Activated T-cell treated with anti-CD3 and anti-CD28 coated beads, Interleukin-2, amount 50 U/mL, for 4 hours (primary cell): Measurements from ENCODE around the gene ING2. TPM values are rescaled to one million over a fixed set of nuclear protein-coding genes. Genes with fewer than 3 reads are reported as not detected.

ENCODE experiments used
- ATAC-seq, 2 donors: fragments of 200-7000 bp; cut with Tn5 transposase; one replicate each; pipeline ENCODE4 v1.10.0; 2021
- DNase-seq: peaks from one replicate; pipeline ENCODE4 v3.0.0-alpha.2; 2020
- H3K27me3 Mint-ChIP-seq: one replicate; pipeline ENCODE4 v1.8.0; 2021; ENCODE audit warnings: low read depth, mixed read lengths
- H3K36me3 Mint-ChIP-seq: one replicate; pipeline ENCODE4 v1.8.0; 2022; ENCODE audit warnings: mixed read lengths; ENCODE audit not compliant: insufficient read depth
- H3K4me1 Mint-ChIP-seq: one replicate; pipeline ENCODE4 v1.8.0; 2021; ENCODE audit warnings: low read depth, mixed read lengths
- H3K4me3 Mint-ChIP-seq: one replicate; pipeline ENCODE4 v1.8.0; 2021; ENCODE audit warnings: mild to moderate bottlenecking, moderate library complexity, mixed read lengths
- H3K9me3 Mint-ChIP-seq: one replicate; pipeline ENCODE4 v1.8.0; 2021; ENCODE audit warnings: mixed read lengths
- total RNA-seq, 3 donors: library from RNA; stranded (reverse); gene quantifications; one replicate each; pipeline ENCODE4 v1.2.1, GENCODE V29; 2021

The ING2 gene
- total RNA-seq, 3 donors from 2014 or later = 9.9 to 11.1 (median 10.3) TPM

GRCh38 chr4:183508697-183509335, 4.0 kb downstream of the ING2 start:
- Mint-ChIP-seq H3K27me3 (no peaks in the 10 kb centered on the region), H3K9me3 (no peaks in the 10 kb centered on the region), H3K4me3 (no peak overlapping the region), H3K4me1 (peaks cover 5% of the 10 kb centered on the region), H3K36me3 (peaks cover 15% of the 10 kb centered on the region)
- no peak for ATAC-seq
- DNase-seq = no peak

- H3K9me3 Mint-ChIP-seq = no peaks in the 10 kb centered on the region
- no peak for DNase-seq
- H3K4me3 Mint-ChIP-seq = no peak overlapping the region
- no peaks in the 10 kb centered on the region for H3K27me3 Mint-ChIP-seq
- no peak for ATAC-seq
- peaks cover 12% of the 10 kb centered on the region for H3K36me3 Mint-ChIP-seq
- no peaks in the 10 kb centered on the region for H3K4me1 Mint-ChIP-seq
These were observed 10.6 kb downstream of the ING2 start for GRCh38 chr4:183515411-183515810.

DNA sequence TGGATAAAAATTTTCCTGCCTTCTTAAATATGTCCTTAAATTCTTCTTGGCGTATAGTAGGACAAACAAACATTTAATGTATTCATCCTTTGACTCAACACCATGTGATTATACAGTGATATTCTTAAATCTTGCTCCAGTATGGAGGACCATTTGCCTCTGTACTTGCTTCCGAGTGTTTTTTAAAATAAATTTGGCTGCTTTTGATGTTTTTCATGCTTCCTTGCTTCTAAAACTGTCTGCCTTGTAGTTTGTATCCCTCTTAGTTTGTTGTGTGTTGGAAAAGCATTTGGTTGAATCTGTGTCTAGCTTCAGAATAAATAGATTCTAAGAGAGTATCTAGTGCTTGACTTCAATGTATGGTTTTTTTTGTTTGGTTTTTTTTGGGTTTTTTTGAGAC, 12.3 kb downstream of the ING2 start:
- Mint-ChIP-seq H3K4me1 (no peaks in the 10 kb centered on the region), H3K4me3 (no peak overlapping the region), H3K9me3 (no peaks in the 10 kb centered on the region), H3K27me3 (no peaks in the 10 kb centered on the region), H3K36me3 (peaks cover 1% of the 10 kb centered on the region)
- DNase-seq = no peak
- no peak for ATAC-seq

GRCh38 chr4:183517781-183518180, 12.9 kb downstream of the ING2 start:
- H3K27me3 Mint-ChIP-seq = peaks cover 2% of the 10 kb centered on the region
- H3K4me3 Mint-ChIP-seq = no peak overlapping the region
- ATAC-seq = no peak
- no peak for DNase-seq
- H3K36me3 Mint-ChIP-seq = no peaks in the 10 kb centered on the region
- H3K9me3 Mint-ChIP-seq = no peaks in the 10 kb centered on the region
- H3K4me1 Mint-ChIP-seq = no peaks in the 10 kb centered on the region

- Mint-ChIP-seq H3K4me3 (no peak overlapping the region), H3K27me3 (peaks cover 13% of the 10 kb centered on the region), H3K36me3 (no peaks in the 10 kb centered on the region), H3K9me3 (no peaks in the 10 kb centered on the region), H3K4me1 (no peaks in the 10 kb centered on the region)
- ATAC-seq (no peak), DNase-seq (no peak)
These were observed 18.0 kb downstream of the ING2 start for GRCh38 chr4:183522821-183523220.

DNA sequence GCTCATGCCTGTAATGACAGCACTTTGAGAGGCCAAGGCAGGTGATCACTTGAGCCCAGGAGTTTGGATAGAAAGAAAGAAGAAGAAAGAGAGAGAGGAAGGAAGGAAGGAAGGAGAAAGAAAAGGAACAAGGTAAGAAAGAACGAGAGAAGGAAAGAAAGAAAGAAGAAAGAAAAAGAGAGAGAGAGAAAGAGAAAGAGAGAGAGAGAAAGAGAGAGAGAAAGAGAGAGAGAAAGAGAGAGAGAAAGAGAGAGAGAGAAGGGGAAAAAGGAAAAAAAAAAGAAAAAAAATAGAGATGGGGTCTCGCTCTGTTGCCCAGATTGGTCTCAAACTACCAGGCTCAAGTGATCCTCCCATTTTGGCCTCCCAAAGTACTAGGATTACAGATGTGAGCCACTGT, 22.5 kb downstream of the ING2 start:
- Mint-ChIP-seq H3K4me1 (no peaks in the 10 kb centered on the region), H3K9me3 (no peaks in the 10 kb centered on the region), H3K27me3 (peaks cover 30% of the 10 kb centered on the region), H3K36me3 (no peaks in the 10 kb centered on the region), H3K4me3 (no peak overlapping the region)
- DNase-seq = no peak
- ATAC-seq = no peak

DNA sequence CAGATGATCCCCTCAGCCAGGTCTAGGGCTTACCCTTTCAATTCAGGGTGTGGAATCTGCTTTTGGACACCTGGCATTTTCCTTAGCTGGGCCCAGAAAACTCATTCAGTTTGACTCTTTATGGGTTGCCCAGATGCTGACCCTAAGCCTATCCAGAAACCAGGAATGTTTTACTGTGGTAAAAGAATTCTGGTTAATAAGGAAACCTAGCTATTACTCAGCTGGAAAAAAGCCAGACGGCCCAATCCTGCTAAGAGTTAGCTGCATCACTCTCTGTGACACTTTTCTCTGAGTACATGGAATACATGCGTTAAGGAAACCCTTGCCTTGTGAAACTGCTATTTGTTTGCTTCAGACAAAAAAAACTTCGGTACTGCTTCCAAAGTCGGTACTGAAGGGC, 28.0 kb downstream of the ING2 start:
- Mint-ChIP-seq H3K27me3 (peaks cover 20% of the 10 kb centered on the region), H3K4me3 (no peak overlapping the region), H3K4me1 (no peaks in the 10 kb centered on the region), H3K36me3 (no peaks in the 10 kb centered on the region), H3K9me3 (no peaks in the 10 kb centered on the region)
- no peak for ATAC-seq
- DNase-seq = no peak

DNA sequence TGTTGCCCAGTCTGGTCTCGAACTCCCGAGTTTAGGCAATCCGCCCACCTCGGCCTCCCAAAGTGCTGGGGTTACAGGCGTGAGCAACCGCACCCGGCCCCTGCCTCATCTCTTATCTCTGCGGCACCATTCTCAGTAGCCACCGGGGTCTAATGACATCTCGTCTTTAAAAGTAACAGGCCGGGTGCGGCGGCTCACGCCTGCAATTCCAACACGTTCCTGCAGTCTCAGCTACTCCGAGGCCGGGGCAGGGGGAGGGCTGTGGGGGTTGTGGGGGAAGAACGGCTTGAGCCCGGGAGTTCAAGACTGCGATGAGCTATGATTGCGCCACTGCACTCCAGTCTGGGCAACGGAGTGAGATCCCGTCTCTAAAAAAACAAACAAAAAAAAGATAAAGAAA, 28.8 kb downstream of the ING2 start:
- Mint-ChIP-seq H3K36me3 (no peaks in the 10 kb centered on the region), H3K4me1 (no peaks in the 10 kb centered on the region), H3K4me3 (no peak overlapping the region), H3K9me3 (no peaks in the 10 kb centered on the region), H3K27me3 (peaks cover 26% of the 10 kb centered on the region)
- no peak for DNase-seq
- no peak for ATAC-seq

GRCh38 chr4:183540410-183541009, 35.7 kb downstream of the ING2 start:
- Mint-ChIP-seq H3K36me3 (no peaks in the 10 kb centered on the region), H3K4me1 (no peaks in the 10 kb centered on the region), H3K27me3 (peaks cover 22% of the 10 kb centered on the region), H3K9me3 (peaks cover 15% of the 10 kb centered on the region), H3K4me3 (no peak overlapping the region)
- no peak for DNase-seq
- ATAC-seq = no peak

GRCh38 chr4:183541010-183541751, 36.3 kb downstream of the ING2 start:
- DNase-seq (no peak), ATAC-seq (no peak)
- H3K4me3 Mint-ChIP-seq = no peak overlapping the region
- H3K36me3 Mint-ChIP-seq = no peaks in the 10 kb centered on the region
- no peaks in the 10 kb centered on the region for H3K4me1 Mint-ChIP-seq
- peaks cover 22% of the 10 kb centered on the region for H3K27me3 Mint-ChIP-seq
- H3K9me3 Mint-ChIP-seq = peaks cover 15% of the 10 kb centered on the region

- no peak overlapping the region for H3K4me3 Mint-ChIP-seq
- peaks cover 27% of the 10 kb centered on the region for H3K27me3 Mint-ChIP-seq
- H3K9me3 Mint-ChIP-seq = peaks cover 15% of the 10 kb centered on the region
- no peak for DNase-seq
- H3K4me1 Mint-ChIP-seq = no peaks in the 10 kb centered on the region
- no peaks in the 10 kb centered on the region for H3K36me3 Mint-ChIP-seq
- no peak for ATAC-seq
These were observed 36.8 kb downstream of the ING2 start for GRCh38 chr4:183541752-183542040.

GRCh38 chr4:183543435-183543834, 38.6 kb downstream of the ING2 start:
- Mint-ChIP-seq H3K4me3 (no peak overlapping the region), H3K9me3 (peaks cover 15% of the 10 kb centered on the region), H3K36me3 (no peaks in the 10 kb centered on the region), H3K4me1 (no peaks in the 10 kb centered on the region), H3K27me3 (peaks cover 33% of the 10 kb centered on the region)
- DNase-seq (no peak), ATAC-seq (no peak)

DNA sequence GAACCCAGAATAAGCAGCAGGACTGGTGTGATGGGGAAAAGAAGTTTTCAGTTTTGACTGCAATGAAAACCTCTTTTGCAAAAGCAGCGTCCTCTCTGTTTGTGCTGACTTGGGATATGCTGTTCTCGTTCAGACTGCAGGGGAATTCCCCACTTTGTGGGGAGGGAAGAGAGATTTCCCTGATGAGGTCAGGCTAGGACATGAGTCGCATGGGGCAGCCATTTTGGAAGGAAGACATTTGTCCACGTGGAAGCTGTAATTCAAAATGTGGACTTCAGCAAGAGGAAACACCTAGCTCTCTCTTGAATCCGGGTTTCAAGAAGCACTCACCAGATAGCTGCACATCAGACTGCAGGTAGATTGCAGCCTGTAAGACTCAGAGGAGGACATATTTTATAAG, 39.3 kb downstream of the ING2 start:
- peaks cover 15% of the 10 kb centered on the region for H3K9me3 Mint-ChIP-seq
- peaks cover 37% of the 10 kb centered on the region for H3K27me3 Mint-ChIP-seq
- ATAC-seq (peak in 1 of 2 donors; percentile 50), DNase-seq (no peak)
- no peaks in the 10 kb centered on the region for H3K4me1 Mint-ChIP-seq
- no peaks in the 10 kb centered on the region for H3K36me3 Mint-ChIP-seq
- H3K4me3 Mint-ChIP-seq = no peak overlapping the region

- no peaks in the 10 kb centered on the region for H3K36me3 Mint-ChIP-seq
- H3K4me3 Mint-ChIP-seq = no peak overlapping the region
- H3K9me3 Mint-ChIP-seq = peaks cover 15% of the 10 kb centered on the region
- no peak for ATAC-seq
- H3K4me1 Mint-ChIP-seq = no peaks in the 10 kb centered on the region
- no peak for DNase-seq
- peaks cover 35% of the 10 kb centered on the region for H3K27me3 Mint-ChIP-seq
These were observed 41.5 kb downstream of the ING2 start for GRCh38 chr4:183546376-183546775.

GRCh38 chr4:183548306-183548705, 43.4 kb downstream of the ING2 start:
- DNase-seq = no peak
- Mint-ChIP-seq H3K4me3 (no peak overlapping the region), H3K9me3 (peaks cover 15% of the 10 kb centered on the region), H3K36me3 (no peaks in the 10 kb centered on the region), H3K4me1 (no peaks in the 10 kb centered on the region), H3K27me3 (peaks cover 33% of the 10 kb centered on the region)
- no peak for ATAC-seq
